ENCODE data around the gene FAM151B.

DNA sequence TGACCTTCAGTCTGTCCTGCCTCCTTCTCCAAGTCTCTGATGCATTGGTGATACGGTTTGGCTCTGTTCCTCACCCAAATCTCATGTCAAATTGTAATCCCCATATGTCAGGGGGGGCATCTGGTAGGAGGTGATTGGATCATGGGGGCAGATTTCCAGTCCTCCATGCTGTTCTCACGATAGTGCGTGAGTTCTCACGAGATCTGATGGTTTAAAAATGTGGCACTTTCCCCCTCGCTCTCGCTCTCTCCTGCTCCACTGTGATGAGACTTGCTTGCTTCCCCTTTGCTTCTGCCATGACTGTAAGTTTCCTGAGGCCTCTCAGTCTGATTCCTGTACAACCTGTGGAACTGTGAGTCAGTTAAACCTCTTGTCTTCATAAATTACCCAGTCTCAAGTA, 96.9 kb downstream of the FAM151B start:
- no peak for TF ChIP-seq POLR2A (IDR thresholded peaks at IDR 0.05; ENCODE audit: extremely low read depth, insufficient read length)
- TF ChIP-seq, protein P1, sequence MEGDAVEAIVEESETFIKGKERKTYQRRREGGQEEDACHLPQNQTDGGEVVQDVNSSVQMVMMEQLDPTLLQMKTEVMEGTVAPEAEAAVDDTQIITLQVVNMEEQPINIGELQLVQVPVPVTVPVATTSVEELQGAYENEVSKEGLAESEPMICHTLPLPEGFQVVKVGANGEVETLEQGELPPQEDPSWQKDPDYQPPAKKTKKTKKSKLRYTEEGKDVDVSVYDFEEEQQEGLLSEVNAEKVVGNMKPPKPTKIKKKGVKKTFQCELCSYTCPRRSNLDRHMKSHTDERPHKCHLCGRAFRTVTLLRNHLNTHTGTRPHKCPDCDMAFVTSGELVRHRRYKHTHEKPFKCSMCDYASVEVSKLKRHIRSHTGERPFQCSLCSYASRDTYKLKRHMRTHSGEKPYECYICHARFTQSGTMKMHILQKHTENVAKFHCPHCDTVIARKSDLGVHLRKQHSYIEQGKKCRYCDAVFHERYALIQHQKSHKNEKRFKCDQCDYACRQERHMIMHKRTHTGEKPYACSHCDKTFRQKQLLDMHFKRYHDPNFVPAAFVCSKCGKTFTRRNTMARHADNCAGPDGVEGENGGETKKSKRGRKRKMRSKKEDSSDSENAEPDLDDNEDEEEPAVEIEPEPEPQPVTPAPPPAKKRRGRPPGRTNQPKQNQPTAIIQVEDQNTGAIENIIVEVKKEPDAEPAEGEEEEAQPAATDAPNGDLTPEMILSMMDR (IDR thresholded peaks at IDR 0.05; ENCODE audit: low read depth, low read length): no peak

All from NB4 (cell line).